ENCODE measurements around the gene PIGM. TPM values are rescaled to one million over a fixed set of nuclear protein-coding genes. Genes with fewer than 3 reads are reported as not detected.

The PIGM gene
- total and polyA plus RNA-seq, 2 of the 13 experiments (the other 11 are each of a cell fraction or from before 2014, with no cell fraction given) = 3.4 to 4.6 TPM

DNA sequence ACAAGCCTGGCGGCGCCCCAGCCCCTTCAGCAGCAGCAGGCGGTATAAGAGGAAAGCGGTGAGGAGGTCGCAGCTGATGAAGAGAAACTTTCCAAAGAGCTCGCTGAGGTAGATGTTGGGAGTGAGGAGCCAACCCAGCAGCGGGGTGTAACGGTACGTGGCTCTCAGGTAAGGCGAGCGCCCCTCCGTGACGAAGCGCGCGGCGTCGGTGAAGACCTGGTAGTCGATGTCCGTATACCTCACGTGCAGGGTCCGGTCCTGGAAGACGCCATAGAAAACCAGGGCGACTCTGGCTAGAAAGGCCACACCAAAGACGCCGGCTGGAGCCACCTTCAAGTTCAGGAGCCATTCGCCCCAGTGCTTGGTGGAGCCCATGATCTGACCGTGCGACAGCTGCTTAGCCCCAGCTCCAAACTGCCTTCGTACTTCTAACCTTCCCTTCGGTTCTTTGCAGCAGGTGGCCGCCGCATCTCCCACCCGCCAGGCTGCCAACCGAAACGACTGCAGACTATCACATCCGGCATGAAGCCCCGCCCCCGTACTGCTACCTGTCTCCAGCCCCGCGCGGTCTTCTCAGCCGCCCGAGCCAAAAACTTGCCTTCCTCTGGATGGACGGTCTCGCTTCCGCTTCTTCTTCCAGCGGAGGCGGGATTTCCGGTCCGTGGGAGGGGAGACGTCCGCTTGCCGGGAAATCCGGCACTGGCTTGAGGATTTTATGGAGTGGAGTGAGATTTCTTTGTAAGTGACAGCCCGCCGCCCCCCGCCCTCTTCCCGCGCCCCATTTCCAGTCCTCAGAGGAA lies at the start of gene PIGM (continued):
- TF ChIP-seq, protein P1, sequence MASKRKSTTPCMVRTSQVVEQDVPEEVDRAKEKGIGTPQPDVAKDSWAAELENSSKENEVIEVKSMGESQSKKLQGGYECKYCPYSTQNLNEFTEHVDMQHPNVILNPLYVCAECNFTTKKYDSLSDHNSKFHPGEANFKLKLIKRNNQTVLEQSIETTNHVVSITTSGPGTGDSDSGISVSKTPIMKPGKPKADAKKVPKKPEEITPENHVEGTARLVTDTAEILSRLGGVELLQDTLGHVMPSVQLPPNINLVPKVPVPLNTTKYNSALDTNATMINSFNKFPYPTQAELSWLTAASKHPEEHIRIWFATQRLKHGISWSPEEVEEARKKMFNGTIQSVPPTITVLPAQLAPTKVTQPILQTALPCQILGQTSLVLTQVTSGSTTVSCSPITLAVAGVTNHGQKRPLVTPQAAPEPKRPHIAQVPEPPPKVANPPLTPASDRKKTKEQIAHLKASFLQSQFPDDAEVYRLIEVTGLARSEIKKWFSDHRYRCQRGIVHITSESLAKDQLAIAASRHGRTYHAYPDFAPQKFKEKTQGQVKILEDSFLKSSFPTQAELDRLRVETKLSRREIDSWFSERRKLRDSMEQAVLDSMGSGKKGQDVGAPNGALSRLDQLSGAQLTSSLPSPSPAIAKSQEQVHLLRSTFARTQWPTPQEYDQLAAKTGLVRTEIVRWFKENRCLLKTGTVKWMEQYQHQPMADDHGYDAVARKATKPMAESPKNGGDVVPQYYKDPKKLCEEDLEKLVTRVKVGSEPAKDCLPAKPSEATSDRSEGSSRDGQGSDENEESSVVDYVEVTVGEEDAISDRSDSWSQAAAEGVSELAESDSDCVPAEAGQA (IDR thresholded peaks at IDR 0.05; ENCODE audit: low read depth) = 0 out of 2 replicates have a peak, but pooled peaks have one; percentile 37
- TF ChIP-seq, protein P1 (CRISPR knock-in tag; IDR thresholded peaks at IDR 0.05; ENCODE audit: borderline replicate concordance) = no peak
- TF ChIP-seq, protein P2, sequence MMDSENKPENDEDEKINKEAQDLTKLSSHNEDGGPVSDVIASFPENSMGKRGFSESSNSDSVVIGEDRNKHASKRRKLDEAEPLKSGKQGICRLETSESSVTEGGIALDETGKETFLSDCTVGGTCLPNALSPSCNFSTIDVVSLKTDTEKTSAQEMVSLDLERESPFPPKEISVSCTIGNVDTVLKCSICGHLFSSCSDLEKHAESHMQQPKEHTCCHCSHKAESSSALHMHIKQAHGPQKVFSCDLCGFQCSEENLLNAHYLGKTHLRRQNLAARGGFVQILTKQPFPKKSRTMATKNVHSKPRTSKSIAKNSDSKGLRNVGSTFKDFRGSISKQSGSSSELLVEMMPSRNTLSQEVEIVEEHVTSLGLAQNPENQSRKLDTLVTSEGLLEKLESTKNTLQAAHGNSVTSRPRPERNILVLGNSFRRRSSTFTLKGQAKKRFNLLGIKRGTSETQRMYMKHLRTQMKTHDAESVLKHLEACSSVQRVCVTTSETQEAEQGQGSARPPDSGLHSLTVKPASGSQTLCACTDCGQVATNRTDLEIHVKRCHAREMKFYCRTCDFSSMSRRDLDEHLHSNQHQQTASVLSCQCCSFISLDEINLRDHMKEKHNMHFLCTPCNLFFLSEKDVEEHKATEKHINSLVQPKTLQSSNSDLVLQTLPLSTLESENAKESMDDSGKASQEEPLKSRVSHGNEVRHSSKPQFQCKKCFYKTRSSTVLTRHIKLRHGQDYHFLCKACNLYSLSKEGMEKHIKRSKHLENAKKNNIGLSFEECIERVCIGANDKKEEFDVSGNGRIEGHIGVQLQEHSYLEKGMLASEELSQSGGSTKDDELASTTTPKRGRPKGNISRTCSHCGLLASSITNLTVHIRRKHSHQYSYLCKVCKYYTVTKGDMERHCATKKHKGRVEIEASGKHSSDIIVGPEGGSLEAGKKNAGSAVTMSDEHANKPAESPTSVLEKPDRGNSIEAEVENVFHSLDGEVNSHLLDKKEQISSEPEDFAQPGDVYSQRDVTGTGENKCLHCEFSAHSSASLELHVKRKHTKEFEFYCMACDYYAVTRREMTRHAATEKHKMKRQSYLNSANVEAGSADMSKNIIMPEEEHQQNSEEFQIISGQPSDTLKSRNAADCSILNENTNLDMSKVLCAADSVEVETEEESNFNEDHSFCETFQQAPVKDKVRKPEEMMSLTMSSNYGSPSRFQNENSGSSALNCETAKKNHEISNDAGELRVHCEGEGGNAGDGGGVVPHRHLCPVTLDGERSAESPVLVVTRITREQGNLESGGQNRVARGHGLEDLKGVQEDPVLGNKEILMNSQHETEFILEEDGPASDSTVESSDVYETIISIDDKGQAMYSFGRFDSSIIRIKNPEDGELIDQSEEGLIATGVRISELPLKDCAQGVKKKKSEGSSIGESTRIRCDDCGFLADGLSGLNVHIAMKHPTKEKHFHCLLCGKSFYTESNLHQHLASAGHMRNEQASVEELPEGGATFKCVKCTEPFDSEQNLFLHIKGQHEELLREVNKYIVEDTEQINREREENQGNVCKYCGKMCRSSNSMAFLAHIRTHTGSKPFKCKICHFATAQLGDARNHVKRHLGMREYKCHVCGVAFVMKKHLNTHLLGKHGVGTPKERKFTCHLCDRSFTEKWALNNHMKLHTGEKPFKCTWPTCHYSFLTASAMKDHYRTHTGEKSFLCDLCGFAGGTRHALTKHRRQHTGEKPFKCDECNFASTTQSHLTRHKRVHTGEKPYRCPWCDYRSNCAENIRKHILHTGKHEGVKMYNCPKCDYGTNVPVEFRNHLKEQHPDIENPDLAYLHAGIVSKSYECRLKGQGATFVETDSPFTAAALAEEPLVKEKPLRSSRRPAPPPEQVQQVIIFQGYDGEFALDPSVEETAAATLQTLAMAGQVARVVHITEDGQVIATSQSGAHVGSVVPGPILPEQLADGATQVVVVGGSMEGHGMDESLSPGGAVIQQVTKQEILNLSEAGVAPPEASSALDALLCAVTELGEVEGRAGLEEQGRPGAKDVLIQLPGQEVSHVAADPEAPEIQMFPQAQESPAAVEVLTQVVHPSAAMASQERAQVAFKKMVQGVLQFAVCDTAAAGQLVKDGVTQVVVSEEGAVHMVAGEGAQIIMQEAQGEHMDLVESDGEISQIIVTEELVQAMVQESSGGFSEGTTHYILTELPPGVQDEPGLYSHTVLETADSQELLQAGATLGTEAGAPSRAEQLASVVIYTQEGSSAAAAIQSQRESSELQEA (CRISPR knock-in tag; IDR thresholded peaks at IDR 0.05; ENCODE audit: not compliant biosample characterization) = peak; percentile 9
- peak; percentile 66 for TF ChIP-seq MED1 (CRISPR knock-in tag; IDR thresholded peaks at IDR 0.05)
- TF ChIP-seq, protein P3, sequence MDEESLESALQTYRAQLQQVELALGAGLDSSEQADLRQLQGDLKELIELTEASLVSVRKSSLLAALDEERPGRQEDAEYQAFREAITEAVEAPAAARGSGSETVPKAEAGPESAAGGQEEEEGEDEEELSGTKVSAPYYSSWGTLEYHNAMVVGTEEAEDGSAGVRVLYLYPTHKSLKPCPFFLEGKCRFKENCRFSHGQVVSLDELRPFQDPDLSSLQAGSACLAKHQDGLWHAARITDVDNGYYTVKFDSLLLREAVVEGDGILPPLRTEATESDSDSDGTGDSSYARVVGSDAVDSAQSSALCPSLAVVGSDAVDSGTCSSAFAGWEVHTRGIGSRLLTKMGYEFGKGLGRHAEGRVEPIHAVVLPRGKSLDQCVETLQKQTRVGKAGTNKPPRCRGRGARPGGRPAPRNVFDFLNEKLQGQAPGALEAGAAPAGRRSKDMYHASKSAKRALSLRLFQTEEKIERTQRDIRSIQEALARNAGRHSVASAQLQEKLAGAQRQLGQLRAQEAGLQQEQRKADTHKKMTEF (CRISPR knock-in tag; IDR thresholded peaks at IDR 0.05) = peak; percentile 75
- TF ChIP-seq, protein P4, sequence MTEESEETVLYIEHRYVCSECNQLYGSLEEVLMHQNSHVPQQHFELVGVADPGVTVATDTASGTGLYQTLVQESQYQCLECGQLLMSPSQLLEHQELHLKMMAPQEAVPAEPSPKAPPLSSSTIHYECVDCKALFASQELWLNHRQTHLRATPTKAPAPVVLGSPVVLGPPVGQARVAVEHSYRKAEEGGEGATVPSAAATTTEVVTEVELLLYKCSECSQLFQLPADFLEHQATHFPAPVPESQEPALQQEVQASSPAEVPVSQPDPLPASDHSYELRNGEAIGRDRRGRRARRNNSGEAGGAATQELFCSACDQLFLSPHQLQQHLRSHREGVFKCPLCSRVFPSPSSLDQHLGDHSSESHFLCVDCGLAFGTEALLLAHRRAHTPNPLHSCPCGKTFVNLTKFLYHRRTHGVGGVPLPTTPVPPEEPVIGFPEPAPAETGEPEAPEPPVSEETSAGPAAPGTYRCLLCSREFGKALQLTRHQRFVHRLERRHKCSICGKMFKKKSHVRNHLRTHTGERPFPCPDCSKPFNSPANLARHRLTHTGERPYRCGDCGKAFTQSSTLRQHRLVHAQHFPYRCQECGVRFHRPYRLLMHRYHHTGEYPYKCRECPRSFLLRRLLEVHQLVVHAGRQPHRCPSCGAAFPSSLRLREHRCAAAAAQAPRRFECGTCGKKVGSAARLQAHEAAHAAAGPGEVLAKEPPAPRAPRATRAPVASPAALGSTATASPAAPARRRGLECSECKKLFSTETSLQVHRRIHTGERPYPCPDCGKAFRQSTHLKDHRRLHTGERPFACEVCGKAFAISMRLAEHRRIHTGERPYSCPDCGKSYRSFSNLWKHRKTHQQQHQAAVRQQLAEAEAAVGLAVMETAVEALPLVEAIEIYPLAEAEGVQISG (CRISPR knock-in tag; IDR thresholded peaks at IDR 0.05) = peak; percentile 94
- no peak for TF ChIP-seq ETV6 (CRISPR knock-in tag; conservative IDR thresholded peaks at IDR 0.05)
- TF ChIP-seq SSRP1 (CRISPR knock-in tag; IDR thresholded peaks at IDR 0.05) = no peak
